NOMO-1 treated with DMSO at 0.1 percent for 48 hours (cell line): ENCODE data around the gene EPHB2.
A peak's percentile ranks its signal among the peaks of the same experiment; 100 is the strongest.

ENCODE experiments used
- DNase-seq: peaks from one replicate; lab custom pipeline; 2025; ENCODE audit not compliant: unreplicated experiment; lab: John Stamatoyannopoulos, UW

Gene EPHB2

DNA sequence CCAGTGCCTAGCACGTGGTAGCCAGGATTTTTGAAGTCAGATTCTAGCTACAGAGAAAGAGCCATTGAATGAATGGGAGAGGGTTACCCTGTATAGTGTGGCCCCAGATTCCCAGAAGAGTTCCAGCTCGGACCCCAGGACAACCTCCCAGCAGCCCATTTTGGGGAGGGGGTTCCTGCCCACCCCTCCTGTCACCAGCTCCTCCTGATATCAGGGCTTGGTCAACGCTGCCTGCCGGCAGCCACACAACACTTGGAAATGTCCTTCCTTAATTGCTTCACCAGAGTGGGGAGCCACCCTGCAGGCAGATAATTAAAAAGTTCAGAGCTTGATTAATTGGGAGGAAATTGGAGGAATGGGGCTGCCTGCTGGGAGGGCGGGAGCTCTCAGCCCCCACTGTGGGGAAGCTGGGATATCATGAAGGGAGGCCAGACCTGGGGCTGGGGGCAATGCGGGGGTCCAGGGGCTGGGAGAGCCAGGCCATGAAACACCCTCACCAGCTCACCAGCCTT lies 141.6 kb downstream of the EPHB2 start:
- no peak for DNase-seq

DNA sequence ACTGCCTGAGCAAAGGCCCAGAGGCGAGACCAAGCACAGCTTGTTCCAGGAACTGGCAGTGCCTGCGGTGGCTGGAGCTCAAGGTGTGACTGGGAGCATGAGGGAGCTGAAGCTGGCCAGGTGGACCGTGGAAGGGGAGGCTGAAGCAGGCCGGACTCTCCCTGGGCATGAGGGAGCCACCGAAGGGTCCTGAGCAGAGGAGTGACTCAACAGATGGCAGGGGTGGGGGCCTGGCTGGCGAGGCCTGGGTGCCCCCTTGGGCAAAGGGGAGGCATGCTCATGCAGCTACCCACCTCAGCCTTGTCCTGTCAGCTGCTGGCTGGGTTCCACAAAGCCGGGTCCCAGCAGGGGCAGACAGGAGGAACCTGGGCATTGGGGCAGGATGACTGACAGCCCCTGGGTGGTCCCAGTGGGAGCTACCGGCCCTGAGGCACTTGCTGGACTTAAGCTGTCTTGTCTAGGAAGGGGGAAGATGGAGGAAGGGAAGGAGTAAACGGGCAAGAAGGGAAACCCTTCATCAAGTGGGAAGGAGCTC lies 143.1 kb downstream of the EPHB2 start:
- no peak for DNase-seq

DNA sequence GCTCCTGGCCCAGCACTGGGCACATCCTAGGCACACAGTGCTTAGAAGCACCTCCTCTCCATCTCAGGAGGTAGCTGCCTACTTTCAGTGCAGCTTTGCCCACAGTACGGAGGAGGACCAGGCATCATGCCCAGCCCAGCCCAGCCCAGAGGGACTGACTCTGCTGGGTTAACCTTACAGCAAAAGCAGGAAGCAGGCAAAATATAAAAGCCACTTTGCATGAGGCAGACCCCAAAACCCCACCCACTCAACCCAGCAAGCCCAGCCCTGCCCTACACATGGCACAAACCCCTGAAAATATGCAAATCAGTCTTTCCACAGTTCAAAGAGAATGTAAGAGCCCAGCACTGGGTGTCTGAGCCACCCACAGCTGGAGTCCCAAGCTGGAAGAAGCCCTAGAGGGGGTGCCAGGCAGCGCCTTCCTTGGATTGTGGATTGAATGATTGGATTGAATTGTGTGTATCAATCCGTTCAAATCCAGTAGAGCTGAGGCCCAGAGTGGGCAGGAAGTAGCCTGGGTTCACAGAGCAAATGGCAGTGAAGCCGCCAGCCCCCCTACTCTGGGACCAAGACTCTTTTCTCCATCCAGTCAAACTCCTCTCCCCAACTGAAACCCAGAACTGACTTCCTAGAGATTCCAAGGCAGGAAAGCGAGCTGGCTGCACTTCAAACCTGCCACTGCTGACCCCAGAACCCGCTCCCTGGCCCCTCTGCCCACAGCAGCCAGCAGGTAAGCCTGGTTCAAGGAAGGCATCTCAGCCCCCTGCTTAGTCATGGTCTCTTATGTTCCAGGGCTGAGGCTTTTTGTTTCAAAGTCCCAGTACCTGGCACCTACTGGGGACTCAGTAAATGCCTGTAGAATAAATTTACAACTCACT lies 144.3 kb downstream of the EPHB2 start:
- no peak for DNase-seq

DNA sequence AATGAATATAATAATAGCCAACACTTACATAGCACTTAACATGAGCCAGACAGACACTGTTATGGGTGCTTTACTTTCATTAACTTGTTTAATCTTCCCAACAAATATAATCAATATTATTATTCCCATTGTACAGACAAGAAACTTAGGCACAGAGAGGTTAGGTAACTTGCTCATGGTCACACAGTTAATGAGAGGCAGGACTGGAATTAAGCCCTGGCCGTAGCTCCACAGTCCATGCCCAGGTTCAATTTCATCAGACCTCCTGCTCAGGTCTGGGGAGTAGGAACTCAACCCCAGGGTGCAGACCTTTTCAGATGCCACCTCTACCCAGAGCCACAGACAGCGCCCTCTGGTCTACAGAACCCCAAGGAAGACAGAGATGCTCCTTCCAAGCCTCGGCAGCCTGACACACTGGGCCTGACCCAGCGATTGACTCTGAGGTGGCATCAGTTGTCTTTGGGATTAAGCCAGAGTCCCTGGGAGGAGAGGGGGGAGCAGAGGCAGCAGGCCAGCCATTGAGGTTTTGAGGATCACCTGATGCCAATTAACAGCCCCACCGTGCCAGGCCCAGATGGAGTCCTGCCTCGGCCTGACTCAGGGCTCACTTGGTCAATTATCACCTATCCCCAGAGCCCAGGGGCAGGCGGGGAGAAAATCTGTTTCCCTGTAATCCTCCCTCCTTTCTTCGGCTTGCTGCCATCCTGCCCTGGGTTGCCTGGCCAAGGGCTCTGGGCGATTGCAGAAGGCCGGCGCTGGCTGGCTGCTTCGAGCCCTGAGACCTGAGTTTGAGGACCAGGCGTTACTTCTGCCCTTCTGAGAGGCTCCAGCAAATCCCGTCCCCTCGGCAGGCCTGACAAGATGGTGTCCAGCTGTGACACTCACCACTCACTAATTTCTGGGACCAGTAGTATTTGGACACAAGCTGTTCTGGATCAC lies 145.3 kb downstream of the EPHB2 start:
- no peak for DNase-seq

DNA sequence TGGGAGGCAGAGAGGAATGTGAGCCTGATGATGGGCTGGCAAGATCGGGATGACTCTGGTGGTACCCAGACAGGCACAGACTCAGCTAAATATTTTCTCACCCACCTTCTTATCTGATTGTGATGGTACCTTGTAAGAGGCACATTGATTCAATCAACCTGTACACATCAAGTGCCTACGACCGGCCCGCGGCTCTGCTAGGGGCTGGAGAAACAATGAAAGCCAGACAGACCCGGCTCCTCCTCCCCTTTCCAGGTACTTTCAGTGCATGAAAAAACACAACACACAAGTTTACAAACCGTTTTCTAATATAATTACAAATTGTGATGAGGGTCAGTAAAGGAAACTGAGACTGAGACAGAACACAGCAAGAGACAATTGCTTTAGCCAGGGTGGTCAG lies 147.0 kb downstream of the EPHB2 start:
- no peak for DNase-seq

DNA sequence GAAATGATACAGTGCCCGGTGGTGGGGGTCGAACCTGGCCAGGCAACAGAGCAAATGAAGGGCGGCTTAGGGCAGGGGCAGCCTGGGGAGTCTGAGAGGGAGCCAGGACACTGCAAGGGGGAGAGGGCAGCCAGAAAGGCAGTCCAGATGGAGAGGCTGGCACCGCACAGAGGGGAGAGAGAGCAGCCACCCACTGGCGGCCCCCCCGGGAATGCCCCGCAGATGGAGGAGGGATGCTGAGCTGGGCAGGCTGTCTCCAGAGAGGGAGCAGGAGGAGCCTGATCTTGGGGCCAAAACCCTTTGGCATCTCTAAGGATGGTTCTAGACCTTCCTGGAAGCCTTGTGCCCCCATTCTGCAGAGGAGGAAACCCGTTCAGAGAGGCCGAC lies 149.8 kb downstream of the EPHB2 start:
- DNase-seq, result no peak

DNA sequence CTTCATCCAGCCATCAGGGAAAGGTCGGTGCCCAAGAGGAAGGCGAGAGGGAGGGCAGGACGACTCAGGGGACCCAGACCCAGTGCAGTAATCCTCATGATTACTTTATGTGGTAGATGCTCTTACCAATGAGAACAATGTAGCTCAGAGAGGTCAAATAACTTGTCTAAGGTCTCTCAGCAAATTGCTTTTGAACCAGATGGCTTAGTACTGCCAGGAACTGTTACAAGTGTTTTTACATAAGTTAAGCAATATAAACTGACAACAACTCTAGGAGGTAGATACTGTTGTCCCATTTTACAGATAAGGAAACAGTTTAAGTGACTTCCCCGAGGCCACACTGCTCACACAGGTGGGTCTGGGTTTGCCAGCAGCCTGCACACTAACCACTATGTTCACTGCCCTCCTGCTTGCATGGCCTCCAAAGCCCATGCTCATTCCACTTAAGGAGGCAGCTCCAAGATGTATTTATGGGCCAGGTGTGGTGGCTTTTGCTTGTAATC lies 150.3 kb downstream of the EPHB2 start:
- DNase-seq, result no peak

DNA sequence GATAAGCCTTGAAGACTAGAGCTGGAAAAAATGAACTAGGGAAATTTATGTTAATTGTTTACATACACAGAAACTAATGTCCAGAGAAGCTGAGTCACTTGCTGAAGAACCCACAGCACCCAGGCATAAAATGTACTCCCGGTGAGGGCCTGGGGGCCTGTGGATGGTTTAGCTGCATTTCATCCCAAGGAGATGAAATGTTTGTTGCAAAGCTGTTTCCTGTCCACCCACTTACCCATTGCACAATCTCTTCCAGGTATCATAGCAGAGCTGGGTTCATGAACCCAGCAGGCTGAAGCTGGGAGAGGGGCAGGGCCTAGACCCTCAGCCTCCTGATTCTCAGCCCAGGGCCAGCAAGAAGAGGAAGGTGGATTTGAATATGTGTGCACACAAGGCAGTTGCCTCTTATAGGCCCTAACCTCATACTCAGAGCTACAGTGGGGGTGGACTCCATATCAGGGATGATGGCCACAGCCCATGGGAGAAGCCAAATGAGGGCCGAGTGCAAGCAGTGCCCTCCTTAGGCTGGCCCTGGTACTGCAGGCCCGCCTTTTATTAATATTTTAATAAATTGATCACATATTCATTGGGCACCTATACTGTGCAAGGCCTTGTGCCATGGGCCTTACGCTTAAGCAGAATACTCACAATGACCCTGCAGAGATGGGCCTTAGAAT lies 151.3 kb downstream of the EPHB2 start:
- peak; percentile 31 for DNase-seq

DNA sequence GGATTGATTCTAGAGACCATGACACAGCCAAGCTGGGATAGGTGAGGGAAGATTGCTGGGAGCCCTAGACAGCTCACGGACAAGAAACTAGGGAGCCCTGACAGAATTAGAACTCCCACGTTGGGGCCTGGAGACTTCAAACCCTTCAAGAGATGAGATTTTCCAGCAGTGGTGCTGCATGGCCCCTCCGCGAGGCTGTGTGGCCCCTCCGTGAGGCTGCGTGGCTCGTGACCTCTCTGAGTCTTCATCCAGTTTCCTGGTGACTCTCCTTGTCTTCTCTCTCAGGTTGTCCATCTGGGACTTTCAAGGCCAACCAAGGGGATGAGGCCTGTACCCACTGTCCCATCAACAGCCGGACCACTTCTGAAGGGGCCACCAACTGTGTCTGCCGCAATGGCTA lies 152.1 kb downstream of the EPHB2 start:
- no peak for DNase-seq

DNA sequence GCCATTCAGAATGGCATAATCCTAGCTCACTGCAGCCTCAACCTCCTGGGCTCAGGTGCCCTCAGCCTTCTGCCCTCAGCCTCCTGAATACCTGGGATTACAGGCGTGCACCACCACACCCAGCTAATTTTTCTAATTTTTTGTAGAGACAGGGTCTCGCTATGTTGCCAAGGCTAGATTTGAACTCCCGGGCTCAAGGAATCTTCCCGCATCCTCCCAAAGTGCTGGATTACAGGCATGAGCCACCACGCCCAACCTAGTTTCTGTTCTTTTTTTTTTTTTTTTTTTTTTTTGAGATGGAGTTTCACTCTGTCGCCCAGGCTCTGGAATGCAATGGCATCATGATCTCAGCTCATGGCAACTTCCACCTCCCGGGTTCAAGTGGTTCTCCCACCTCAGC lies 153.1 kb downstream of the EPHB2 start:
- DNase-seq, result no peak

DNA sequence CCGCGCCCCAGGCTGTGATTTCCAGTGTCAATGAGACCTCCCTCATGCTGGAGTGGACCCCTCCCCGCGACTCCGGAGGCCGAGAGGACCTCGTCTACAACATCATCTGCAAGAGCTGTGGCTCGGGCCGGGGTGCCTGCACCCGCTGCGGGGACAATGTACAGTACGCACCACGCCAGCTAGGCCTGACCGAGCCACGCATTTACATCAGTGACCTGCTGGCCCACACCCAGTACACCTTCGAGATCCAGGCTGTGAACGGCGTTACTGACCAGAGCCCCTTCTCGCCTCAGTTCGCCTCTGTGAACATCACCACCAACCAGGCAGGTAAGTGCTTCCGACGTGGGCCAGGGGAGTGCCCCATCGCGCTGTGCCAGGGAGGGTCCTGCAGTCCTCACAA lies 154.2 kb downstream of the EPHB2 start:
- DNase-seq, result no peak

DNA sequence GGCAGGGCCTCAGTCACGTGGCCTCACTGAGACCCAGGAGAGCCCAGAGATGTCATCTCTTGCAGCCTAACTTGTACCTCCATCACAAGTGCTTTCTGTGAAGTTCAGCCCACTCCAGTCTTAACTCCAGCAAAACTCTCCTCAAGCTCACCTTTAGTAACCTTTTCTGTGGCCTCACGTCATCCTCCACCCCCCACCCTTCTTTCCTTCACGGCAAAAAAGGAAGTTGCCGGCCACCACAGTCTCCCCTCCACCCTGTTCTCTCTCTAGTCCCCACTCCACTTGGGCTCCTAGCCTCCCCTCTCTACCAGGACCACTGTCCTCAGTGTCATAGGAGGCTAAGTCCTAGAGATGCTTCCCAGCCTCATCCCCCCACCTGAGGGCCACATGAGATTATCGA lies 155.1 kb downstream of the EPHB2 start:
- no peak for DNase-seq

DNA sequence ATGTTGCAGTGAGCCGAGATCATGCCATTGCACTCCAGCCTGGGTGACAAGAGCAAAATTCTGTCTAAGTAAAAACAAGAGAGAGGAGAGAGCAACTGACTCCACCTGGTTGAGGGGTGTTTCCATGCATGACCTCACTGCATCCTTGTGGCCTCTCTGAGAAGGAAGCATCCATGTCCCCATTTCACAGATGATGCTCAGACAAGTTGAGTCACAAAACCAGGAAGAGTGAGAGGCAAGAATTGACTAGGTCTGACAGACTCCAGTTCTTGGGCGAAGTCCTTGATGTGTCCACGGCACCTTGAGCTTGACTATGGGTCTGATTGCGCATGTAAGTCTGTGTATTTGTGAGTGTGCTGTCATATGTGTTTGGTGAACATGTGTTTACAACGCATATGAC lies 156.2 kb downstream of the EPHB2 start:
- DNase-seq, result no peak

DNA sequence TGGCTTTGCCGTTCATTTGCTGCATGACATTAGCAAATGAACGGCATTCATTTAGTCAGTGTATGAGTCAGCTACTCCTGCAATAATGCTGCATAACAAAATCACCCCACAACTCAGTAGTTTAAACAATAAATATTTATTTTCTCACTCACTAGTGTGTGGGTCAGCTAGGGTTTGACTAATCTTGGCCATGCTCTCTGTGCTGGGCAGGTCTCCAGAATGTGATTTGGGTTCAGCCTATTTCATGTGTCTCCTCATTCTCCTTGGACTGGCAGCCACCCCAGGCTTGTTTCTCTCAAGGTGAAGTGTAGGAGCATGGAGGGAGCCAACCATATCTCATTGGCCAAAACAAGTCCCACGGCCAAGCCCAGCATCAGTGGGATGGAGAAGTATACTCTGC lies 157.7 kb downstream of the EPHB2 start:
- DNase-seq, result no peak

DNA sequence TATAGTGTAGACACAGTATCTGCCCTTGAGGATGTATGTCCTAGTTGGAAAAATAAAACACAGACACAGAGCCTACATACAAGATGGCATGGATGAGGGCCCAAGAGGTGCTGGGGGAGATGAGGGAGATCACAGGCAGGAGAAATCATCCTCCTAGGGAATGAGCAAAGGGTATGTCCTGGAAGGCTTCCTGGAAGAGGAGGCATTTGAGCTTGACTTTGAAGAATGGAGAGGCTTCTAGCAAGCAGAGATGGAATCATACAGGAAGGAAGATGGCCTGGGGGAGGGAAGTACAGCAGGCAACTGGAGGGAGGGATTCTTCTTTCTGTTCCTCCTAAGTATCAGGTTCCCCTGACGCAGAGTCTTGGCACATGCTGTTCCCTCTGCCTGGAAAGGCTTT lies 158.7 kb downstream of the EPHB2 start:
- DNase-seq, result no peak

DNA sequence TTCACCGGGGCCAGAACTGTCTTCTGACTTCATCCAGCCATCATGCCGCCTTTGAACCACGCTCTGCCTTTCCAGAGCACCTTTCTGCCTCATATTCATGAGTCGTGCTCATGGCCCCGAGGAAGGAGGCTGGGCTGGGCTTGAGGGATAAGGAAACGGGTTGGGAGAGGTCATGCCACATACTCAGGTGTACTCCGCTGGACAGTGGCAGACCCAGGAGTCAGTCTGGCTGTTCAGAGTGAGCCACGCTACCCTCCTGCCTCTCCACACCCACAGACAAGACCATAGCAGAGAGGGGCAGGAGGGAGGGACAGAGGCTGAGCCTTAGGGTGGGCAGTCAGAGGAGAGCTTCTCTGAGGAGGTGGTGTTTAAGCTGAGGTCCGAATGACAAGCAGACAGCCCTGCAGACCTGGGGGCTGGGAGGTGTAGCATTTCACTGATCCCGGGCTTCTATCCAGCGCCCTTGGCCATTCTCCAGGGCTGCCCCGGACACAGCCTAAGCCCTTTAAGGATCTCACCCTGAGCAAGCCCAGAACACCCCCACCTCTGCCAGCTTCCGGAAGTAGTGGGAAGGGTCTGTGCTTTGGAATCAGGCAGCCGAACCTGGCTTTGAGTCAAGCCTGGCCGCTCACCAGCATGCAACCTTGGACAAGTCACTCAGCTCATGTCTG lies 159.7 kb downstream of the EPHB2 start:
- DNase-seq, result no peak

DNA sequence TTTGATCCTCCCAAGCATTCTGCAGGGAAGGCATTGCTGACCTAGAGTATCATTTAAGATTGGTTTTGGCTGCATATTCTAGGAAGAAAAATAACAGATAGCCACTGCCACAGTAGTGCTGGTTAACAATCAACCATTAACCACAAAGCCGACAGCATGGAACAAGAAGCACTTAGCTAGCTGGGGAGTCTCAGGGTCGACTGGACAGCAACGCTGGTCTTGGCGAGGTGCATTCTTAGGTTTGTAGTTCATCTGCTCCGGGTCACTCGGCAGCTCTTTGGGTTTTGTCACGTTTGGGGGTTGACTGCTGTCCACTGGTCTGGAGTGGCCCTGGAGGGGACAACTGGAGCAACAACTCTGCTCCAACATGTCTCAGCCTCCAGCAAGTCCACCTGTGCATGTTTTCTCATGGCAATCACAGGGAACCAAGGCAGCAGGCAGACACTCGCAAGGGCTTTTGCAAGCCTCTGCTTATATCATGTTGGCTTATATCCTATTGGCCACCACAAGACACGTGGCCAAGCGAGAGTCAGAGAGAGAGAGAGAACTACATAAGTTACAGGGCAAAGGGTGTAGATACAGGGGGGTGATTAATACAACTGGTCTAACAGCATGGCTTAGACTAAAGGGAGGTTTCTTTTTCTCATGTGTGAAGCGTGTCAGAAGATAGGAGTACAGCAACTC lies 162.5 kb downstream of the EPHB2 start:
- DNase-seq, result no peak

DNA sequence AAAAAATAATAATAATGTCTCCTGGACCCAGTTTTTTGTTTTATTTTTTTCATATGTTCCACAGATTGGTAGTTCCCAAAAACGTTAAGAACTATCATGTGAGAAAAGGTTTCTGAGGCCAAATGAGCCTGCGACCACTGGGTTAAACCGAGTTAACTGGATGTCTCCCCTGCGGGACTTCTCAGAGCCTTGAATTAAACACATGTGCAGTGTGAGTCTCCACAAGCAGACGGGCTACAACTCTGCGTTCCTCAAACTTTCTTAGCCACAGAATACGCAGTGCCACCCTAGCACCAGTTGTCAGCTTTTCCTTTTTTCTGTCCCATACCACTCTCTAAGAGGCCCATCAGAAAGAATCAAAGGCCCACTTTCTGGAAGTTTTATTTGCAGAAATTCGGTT lies 164.1 kb downstream of the EPHB2 start:
- DNase-seq, result no peak

DNA sequence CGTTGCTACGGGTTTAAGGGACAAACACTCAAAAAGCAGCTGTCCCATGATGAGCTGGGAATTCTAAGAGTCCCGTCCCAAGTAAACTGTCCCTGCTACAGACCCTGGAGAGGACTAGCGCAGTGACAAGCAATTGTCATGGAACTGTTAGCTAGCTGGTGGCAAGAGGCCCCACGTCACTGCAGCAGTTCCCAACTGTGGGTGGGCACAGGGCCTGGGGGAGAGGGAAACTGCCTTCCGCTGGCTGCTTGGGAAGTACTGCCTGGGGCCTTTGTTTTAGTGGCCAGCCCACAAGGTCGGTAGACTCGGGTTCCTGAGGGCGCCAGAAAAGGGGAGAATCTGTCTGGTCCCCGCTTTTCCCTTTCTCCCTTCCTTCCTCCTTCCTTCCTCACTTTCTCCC lies 164.6 kb downstream of the EPHB2 start:
- no peak for DNase-seq

DNA sequence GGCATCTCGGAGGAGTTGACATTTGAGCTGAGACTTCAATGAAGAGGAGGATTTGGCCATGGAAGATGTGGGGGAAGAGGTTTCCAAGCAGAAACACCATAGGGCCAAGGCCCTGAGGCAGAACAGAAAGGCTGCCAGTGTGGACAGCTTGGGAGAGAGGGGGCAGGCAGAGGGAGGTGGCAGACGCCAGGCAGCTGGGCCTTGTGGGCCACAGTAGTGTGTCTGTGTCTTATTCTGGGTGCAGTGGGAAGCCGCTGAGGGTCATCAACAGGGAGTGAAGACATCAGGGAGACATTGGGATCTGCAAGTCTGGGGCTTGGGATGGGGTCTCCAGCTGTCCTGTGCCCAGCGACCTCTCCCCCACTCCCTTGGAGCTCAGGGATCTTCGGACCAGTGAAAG lies 165.2 kb downstream of the EPHB2 start:
- DNase-seq, result no peak
